Measurements from ENCODE around the gene NAA38.
A peak's percentile ranks its signal among the peaks of the same experiment; 100 is the strongest.
"Not testable (repeated sequence)": the region's sequence is repeated elsewhere in the genome, so short reads cannot be mapped to it uniquely, and the experiment has no call there.

NAA38 gene

DNA sequence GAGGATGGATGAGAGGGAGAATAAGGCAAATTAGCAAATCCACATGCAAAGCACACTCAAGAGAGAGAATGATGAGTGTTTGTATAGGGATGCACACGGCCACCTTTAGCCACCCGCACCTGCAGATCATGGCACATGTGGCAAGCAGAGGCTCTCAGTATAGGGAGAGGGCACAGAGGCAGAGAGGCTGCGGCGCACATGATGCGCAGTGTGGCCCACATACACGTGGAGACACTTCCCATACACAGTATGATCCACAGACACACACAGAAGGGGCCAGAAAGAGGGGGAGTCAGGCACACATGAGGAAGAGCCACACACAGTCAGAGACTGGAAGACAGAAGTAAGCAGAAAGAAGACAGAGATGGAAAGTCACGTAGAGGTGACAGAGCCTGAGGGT, 24.7 kb upstream of the NAA38 start:
- no peak for DNase-seq (ENCODE audit: low spot score)

DNA sequence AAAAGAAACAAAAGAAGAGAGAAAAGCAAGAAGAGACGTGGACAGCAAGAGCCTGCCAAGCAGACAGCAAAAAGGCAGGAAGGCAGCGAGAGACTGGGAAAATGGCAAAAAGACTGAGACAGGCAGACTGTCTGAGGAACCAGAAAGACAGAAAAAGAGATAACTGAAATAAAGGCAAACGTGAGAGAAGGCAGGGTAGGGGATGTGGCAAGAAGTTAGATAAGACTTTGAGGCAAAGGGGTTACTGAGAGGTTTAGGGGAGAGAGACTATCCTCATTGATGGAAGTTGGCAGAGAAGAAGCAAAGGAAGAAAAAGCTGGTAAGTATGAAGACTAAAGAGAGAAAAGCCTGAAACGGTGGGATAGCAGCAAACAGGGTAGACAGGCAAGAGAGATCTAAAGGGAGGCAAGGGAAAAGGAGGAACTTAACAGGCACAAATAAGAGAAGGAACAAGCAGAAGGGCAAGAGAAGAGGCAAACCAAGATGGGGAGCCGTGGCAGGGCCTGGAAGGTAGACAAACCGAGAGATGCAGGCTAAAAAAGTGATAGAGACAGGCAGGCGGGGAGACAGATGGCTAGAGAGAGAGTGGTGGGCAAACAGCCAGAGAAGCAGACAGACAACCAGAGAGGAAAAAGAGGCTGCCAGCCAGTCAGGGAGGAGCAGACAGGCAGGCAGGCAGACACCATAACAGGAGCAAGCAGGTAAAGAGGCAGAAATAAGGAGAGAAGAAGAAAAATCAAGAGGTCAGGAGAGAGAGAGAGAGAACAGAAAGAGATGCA, 24.1 kb upstream of the NAA38 start:
- DNase-seq (ENCODE audit: low spot score), result no peak

GRCh38 chr17:7880076-7880868, 22.9 kb upstream of the NAA38 start:
- no peak for DNase-seq (ENCODE audit: low spot score)

DNA sequence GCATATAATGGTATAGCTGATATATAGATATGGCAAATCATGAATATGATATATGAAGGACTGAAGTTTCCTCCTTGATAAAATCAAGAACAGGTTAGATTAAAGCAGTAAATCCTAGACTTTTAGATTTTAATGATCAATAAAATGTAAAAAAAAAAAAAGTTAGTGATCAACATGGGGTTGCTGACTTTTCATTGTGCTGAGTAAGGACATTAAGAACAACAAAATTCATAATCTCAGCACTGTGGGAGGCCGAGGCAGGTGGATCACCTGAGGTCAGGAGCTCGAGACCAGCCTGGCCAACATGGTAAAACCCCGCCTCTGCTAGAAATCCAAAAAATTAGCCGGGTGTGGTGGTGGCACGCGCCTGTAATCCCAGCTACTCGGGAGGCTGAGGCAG, 20.9 kb upstream of the NAA38 start:
- DNase-seq (ENCODE audit: low spot score), result no peak

- DNase-seq (ENCODE audit: low spot score), result no peak
These were observed 18.5 kb upstream of the NAA38 start for GRCh38 chr17:7875804-7876370.

- DNase-seq (ENCODE audit: low spot score), result no peak
These were observed 15.7 kb upstream of the NAA38 start for GRCh38 chr17:7873051-7873450.

DNA sequence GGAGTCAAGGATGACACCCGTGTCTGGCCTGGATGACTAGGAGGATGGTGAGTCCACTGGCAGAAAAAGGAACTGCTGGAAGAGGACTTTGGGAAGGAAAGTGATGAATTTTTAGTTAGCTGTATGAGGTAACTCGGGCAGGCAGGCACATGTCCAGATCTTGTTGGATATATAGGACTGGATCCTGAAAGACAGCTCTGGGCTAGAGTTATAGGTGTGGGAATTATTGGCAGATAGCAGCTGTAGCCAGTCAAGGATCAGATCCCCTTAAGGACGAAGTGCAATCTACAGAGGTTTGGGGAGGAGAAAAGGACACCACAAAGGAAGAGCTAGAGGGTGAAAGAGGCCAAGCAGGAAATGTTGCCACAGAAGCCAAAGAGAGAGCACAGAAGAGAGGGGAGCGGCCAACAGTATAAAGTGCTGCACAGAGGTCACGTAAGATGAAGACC, 10.5 kb upstream of the NAA38 start:
- no peak for DNase-seq (ENCODE audit: low spot score)

GRCh38 chr17:7864995-7865650, 7.8 kb upstream of the NAA38 start:
- DNase-seq (ENCODE audit: low spot score), result no peak

GRCh38 chr17:7864384-7864783, 7.0 kb upstream of the NAA38 start:
- not testable (repeated sequence) for DNase-seq (ENCODE audit: low spot score)

GRCh38 chr17:7862692-7863437, 5.5 kb upstream of the NAA38 start:
- peak; percentile 62 for DNase-seq (ENCODE audit: low spot score)

GRCh38 chr17:7859028-7859427, 1.7 kb upstream of the NAA38 start:
- no peak for DNase-seq (ENCODE audit: low spot score)

- peak; percentile 54 for DNase-seq (ENCODE audit: low spot score)
These were observed 1.1 kb upstream of the NAA38 start for GRCh38 chr17:7858522-7858810.

- peak; percentile 63 for DNase-seq (ENCODE audit: low spot score)
These were observed 558 bp upstream of the NAA38 start, which contains the start of gene CYB5D1 for GRCh38 chr17:7857713-7858521. Gene CYB5D1 (plus strand): TSS chr17:7858003. CDS start chr17:7858135, 132 bp downstream.

GRCh38 chr17:7856011-7856810, 1.1 kb downstream of the NAA38 start:
- DNase-seq (ENCODE audit: low spot score), result no peak

DNA sequence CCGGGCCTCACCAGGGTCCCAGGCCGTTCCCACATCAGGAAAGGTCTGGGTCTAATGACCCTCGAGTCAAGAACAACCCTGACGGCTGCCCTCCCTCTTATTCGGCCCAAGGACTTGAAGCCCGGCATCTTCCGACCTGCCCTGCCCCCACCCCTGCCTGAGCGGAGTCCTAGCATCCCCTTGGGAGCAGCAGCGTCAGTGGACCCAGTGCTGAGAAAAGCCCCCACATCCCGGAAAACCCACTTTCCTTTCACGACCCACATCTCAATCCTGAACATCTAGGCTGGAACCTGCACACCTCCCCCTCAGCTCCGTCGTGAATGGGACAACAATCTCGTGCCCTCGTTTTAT, 1.7 kb downstream of the NAA38 start:
- no peak for DNase-seq (ENCODE audit: low spot score)

DNA sequence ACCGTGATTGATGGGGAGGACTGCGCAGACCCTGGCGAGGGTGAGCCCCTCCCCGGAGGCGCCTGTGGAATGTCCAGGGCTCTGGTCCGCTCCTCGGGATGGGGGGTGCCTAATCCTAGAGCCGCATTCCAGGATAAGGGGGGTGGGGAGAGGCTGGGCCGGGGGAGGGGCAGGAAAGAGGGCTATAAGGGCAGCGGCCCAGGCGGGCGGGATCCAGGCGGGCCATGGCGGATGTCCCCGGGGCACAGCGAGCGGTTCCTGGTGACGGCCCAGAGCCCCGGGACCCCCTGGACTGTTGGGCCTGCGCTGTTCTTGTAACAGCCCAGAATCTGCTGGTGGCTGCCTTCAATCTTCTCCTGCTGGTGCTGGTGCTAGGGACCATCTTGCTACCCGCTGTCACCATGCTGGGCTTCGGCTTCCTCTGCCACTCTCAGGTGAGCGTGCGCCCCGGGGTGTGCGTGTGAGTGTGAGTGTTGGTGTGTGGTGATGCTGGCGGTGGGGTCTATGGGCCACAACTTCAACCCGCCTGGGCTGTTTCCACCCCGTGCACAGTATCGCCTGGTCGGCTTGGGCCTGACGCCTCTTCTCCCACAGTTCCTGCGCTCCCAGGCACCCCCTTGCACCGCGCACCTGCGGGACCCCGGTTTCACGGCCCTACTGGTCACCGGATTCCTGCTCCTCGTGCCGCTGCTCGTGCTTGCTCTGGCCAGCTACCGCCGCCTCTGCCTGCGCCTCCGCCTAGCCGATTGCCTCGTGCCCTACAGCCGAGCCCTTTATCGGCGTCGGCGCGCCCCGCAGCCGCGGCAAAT, 2.3 kb downstream of the NAA38 start, which contains the start of gene TMEM88:
Gene TMEM88 (plus strand): TSS at position 216 of the 809 bp plus-strand sequence. CDS start 9 bp downstream, at position 225.
- DNase-seq (ENCODE audit: low spot score), result peak; percentile 56

DNA sequence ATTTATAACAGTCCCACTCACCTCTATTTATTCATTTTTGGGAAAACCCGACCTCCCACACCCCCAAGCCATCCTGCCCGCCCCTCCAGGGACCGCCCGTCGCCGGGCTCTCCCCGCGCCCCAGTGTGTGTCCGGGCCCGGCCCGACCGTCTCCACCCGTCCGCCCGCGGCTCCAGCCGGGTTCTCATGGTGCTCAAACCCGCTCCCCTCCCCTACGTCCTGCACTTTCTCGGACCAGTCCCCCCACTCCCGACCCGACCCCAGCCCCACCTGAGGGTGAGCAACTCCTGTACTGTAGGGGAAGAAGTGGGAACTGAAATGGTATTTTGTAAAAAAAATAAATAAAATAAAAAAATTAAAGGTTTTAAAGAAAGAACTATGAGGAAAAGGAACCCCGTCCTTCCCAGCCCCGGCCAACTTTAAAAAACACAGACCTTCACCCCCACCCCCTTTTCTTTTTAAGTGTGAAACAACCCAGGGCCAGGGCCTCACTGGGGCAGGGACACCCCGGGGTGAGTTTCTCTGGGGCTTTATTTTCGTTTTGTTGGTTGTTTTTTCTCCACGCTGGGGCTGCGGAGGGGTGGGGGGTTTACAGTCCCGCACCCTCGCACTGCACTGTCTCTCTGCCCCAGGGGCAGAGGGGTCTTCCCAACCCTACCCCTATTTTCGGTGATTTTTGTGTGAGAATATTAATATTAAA, 3.1 kb downstream of the NAA38 start:
- no peak for DNase-seq (ENCODE audit: low spot score)

GRCh38 chr17:7853691-7854038, 3.7 kb downstream of the NAA38 start:
- DNase-seq (ENCODE audit: low spot score), result no peak
